GM21515 (cell line): ENCODE data around the gene SLC25A1.
A peak's percentile ranks its signal among the peaks of the same experiment; 100 is the strongest.

ENCODE experiments used
- ATAC-seq: cut with Tn5 transposase; IDR thresholded peaks from one replicate; pipeline ENCODE4 v1.9.1; 2021; ENCODE audit not compliant: unreplicated experiment

SLC25A1 gene

GRCh38 chr22:19181786-19182471, 3.4 kb upstream of the SLC25A1 start:
- ATAC-seq: no peak

- ATAC-seq: no peak
These were observed 2.3 kb upstream of the SLC25A1 start for GRCh38 chr22:19180740-19181410.

- ATAC-seq: no peak
These were observed 1.7 kb upstream of the SLC25A1 start for GRCh38 chr22:19180234-19180633.

GRCh38 chr22:19179497-19180048, 1.0 kb upstream of the SLC25A1 start:
- peak; percentile 43 for ATAC-seq

- peak; percentile 32 for ATAC-seq
These were observed 375 bp downstream of the SLC25A1 start for GRCh38 chr22:19178065-19178656.

GRCh38 chr22:19177164-19178064, 1.1 kb downstream of the SLC25A1 start:
- ATAC-seq: no peak

GRCh38 chr22:19176732-19177131, 1.8 kb downstream of the SLC25A1 start:
- no peak for ATAC-seq

- ATAC-seq: no peak
These were observed 2.3 kb downstream of the SLC25A1 start for GRCh38 chr22:19176175-19176643.

GRCh38 chr22:19175602-19176174, 2.8 kb downstream of the SLC25A1 start:
- ATAC-seq: no peak

GRCh38 chr22:19175026-19175601, 3.4 kb downstream of the SLC25A1 start:
- no peak for ATAC-seq

- no peak for ATAC-seq
These were observed 4.2 kb downstream of the SLC25A1 start for GRCh38 chr22:19174106-19175025.

- ATAC-seq: no peak
These were observed 5.2 kb downstream of the SLC25A1 start for GRCh38 chr22:19173047-19174035.

- no peak for ATAC-seq
These were observed 6.1 kb downstream of the SLC25A1 start for GRCh38 chr22:19172213-19173046.

- ATAC-seq: no peak
These were observed 8.6 kb downstream of the SLC25A1 start for GRCh38 chr22:19169947-19170318.

GRCh38 chr22:19169002-19169946, 9.3 kb downstream of the SLC25A1 start:
- ATAC-seq: no peak
